K562 (cell line): Measurements from ENCODE around the gene GPATCH3. TPM values are rescaled to one million over a fixed set of nuclear protein-coding genes. Genes with fewer than 3 reads are reported as not detected.
A peak's percentile ranks its signal among the peaks of the same experiment; 100 is the strongest.

Experiments used
- ADNP ChIP-seq: fragments of 200-800 bp; sonication (Bioruptor generic); IDR thresholded peaks from 2 replicates; pipeline ENCODE4 v1.6.1; 2016; ENCODE audit warnings: missing genetic modification characterization, missing compliant biosample characterization
- ARNT ChIP-seq, 2 experiments: fragments of 450-650 bp; IDR thresholded peaks; 2 replicates each; pipeline ENCODE4 v1.6.1; 2016; ENCODE audit warnings: mild to moderate bottlenecking in 1 of 2
- E2F3 ChIP-seq: fragments of 250-450 bp; sonication (Bioruptor Pico); IDR thresholded peaks from 2 replicates; pipeline ENCODE4 v1.4.0; 2020; ENCODE audit warnings: mild to moderate bottlenecking
- EP400 ChIP-seq: fragments of 450-650 bp; IDR thresholded peaks from 2 replicates; pipeline ENCODE4 v1.6.1; 2017; ENCODE audit warnings: antibody characterized with exemption, mild to moderate bottlenecking, moderate library complexity
- FOXA1 ChIP-seq: fragments of 450-650 bp; IDR thresholded peaks from 2 replicates; pipeline ENCODE4 v1.6.1; 2016; ENCODE audit warnings: mild to moderate bottlenecking, borderline replicate concordance
- LARP7 ChIP-seq: fragments of 450-650 bp; IDR thresholded peaks from 2 replicates; pipeline ENCODE4 v1.6.1; 2016
- NR4A1 ChIP-seq, 2 experiments: fragments of 250-450 bp in 1 of 2; fragments of 450-650 bp in 1 of 2; sonication (Bioruptor Pico) in 1 of 2; IDR thresholded peaks; 2 replicates each; pipeline versions ENCODE4 v1.4.0 to v1.6.1; 2016 to 2020; ENCODE audit warnings: mild to moderate bottlenecking in 2 of 2, missing compliant biosample characterization in 1 of 2, missing genetic modification characterization in 1 of 2, moderate library complexity in 1 of 2
- RBFOX2 ChIP-seq: fragments of 200-400 bp; formaldehyde crosslinking; IDR thresholded peaks from 2 replicates; pipeline ENCODE4 v1.6.1; 2017; ENCODE audit warnings: low read depth, mild to moderate bottlenecking, low read length, moderate library complexity
- STAT6 ChIP-seq: sonication (generic); formaldehyde crosslinking; IDR thresholded peaks from 2 replicates; pipeline ENCODE4 v1.8.1; 2023; ENCODE audit warnings: mild to moderate bottlenecking, missing genetic modification reagents
- U2AF1 ChIP-seq: fragments of 200-400 bp; formaldehyde crosslinking; optimal IDR thresholded peaks from 2 replicates; pipeline ENCODE3; 2017; ENCODE audit warnings: mild to moderate bottlenecking, low read depth, low read length, moderate library complexity
- ZBTB40 ChIP-seq, 2 experiments: fragments of 450-650 bp in 1 of 2; sonication (generic) in 1 of 2; formaldehyde crosslinking in 1 of 2; IDR thresholded peaks; 2 replicates each; pipeline versions ENCODE4 v1.7.1 to v1.9.0; 2016 to 2022; ENCODE audit warnings: inconsistent platforms in 1 of 2, mild to moderate bottlenecking in 1 of 2, missing genetic modification reagents in 1 of 2
- ZBTB9 ChIP-seq: fragments of 450-650 bp; formaldehyde crosslinking; IDR thresholded peaks from 2 replicates; pipeline ENCODE4 v1.4.0; 2020; ENCODE audit warnings: mild to moderate bottlenecking, moderate library complexity
- ZNF583 ChIP-seq: fragments of 250-450 bp; sonication (Bioruptor Pico); IDR thresholded peaks from 2 replicates; pipeline ENCODE4 v1.4.0; 2020
- polyA plus RNA-seq, 8 experiments: library from polyadenylated mRNA; depleted of rRNA in 4 of 8; stranded (reverse) in 5 of 8; unstranded in 3 of 8; fragments of >200 nt; fragmentation: Nextera tagmentation in 2 of 8; fragmentation: Illumina TruSeq in 1 of 8; extraction: Ambion mirVana in 2 of 8; extraction: Trizol in 1 of 8; gene quantifications; 2 replicates each; pipeline versions ENCODE4 v1.2.1 to v1.2.3, GENCODE V29; 2011 to 2014; ENCODE audit warnings: inconsistent platforms in 1 of 8, missing spikeins in 1 of 8
- total RNA-seq, 7 experiments: library from RNA; depleted of rRNA in 6 of 7; stranded (reverse); fragments of >200 nt in 6 of 7; fragmentation: Illumina TruSeq in 2 of 7; extraction: Trizol in 2 of 7; gene quantifications; 2 replicates each; pipeline versions ENCODE4 v1.2.1 to v1.2.3, GENCODE V29; 2011 to 2021; ENCODE audit warnings: low replicate concordance in 1 of 7

GPATCH3 gene
- total and polyA plus RNA-seq, 9 of the 15 experiments (the other 6 are each of a cell fraction or from before 2014, with no cell fraction given) = 1.6 to 23.0 (median 13.3) TPM

- TF ChIP-seq STAT6 (CRISPR knock-in tag) (no peak), ZBTB40 (IDR thresholded peaks at IDR 0.05) (peak; percentile 63; the same call in 1 of the 2 replicates), ZBTB40 (CRISPR knock-in tag; IDR thresholded peaks at IDR 0.05) (no peak), ADNP (tag) (no peak), E2F3 (CRISPR knock-in tag) (0 out of 2 replicates have a peak, but pooled peaks have one; percentile 1), LARP7 (peak; percentile 36; the same call in 1 of the 2 replicates), FOXA1 (no peak), ZBTB9 (CRISPR knock-in tag) (peak; percentile 7; the same call in 1 of the 2 replicates), U2AF1 (no peak), RBFOX2 (peak; percentile 86), ZNF583 (CRISPR knock-in tag) (no peak; the same call in 1 of the 2 replicates), EP400 (peak; percentile 88), NR4A1 (CRISPR knock-in tag; IDR thresholded peaks at IDR 0.05) (0 out of 2 replicates have a peak, but pooled peaks have one; percentile 48), NR4A1 (tag; IDR thresholded peaks at IDR 0.05) (no peak), ARNT (IDR thresholded peaks at IDR 0.05) (0 out of 4 replicates have a peak, but pooled peaks of 1 of the 2 experiments have one; percentile 33)
Measured at GRCh38 chr1:26900001-26900814, at the start of gene GPATCH3 (continued).
